CD4-positive, CD25-positive, alpha-beta regulatory T cell (primary cell): ENCODE data around the gene DNASE1. TPM values are rescaled to one million over a fixed set of nuclear protein-coding genes. Genes with fewer than 3 reads are reported as not detected.
"Not testable (repeated sequence)": the region's sequence is repeated elsewhere in the genome, so short reads cannot be mapped to it uniquely, and the experiment has no call there.

Experiments used
- ATAC-seq, 2 donors: fragments of 150-1000 bp; cut with Tn5 transposase; one replicate each; pipeline ENCODE4 v1.10.0; 2021; ENCODE audit warnings: low read depth in 2 of 2, moderate number of reproducible peaks in 2 of 2, moderate library complexity in 1 of 2
- DNase-seq, 3 donors: peaks; one replicate each; pipeline versions ENCODE4 v3.0.0 to v3.0.0-alpha.2; 2012 to 2022; ENCODE audit warnings: mixed read lengths in 1 of 3
- H3K27ac ChIP-seq: one replicate; pipeline ENCODE4 v1.7.0; 2013; ENCODE audit warnings: mild to moderate bottlenecking, low read length; ENCODE audit not compliant: insufficient read depth, poor library complexity, severe bottlenecking
- H3K27me3 ChIP-seq: one replicate; pipeline ENCODE4 v1.7.0; 2013; ENCODE audit warnings: low read length; ENCODE audit not compliant: control insufficient read depth, insufficient read depth
- H3K36me3 ChIP-seq: one replicate; pipeline ENCODE4 v1.7.0; 2013; ENCODE audit warnings: mild to moderate bottlenecking, low read length, moderate library complexity; ENCODE audit not compliant: control insufficient read depth, insufficient read depth
- H3K4me1 ChIP-seq: 2 replicates; pipeline ENCODE4 v1.7.0; 2013; ENCODE audit warnings: mild to moderate bottlenecking, low read length; ENCODE audit not compliant: insufficient read depth, control insufficient read depth, poor library complexity, severe bottlenecking
- H3K4me3 ChIP-seq: one replicate; pipeline ENCODE4 v1.7.0; 2013; ENCODE audit warnings: low read depth, mild to moderate bottlenecking, low read length, moderate library complexity
- H3K9me3 ChIP-seq, 2 experiments: 1 replicate in 1 of 2; 2 replicates in 1 of 2; pipeline ENCODE4 v1.7.0; 2013; ENCODE audit warnings: low read length in 2 of 2, mild to moderate bottlenecking in 1 of 2, moderate library complexity in 1 of 2; ENCODE audit not compliant: control insufficient read depth in 2 of 2
- H3K27ac Mint-ChIP-seq, 3 donors: one replicate each; pipeline ENCODE4 v1.8.0; 2020 to 2022; ENCODE audit warnings: mild to moderate bottlenecking in 3 of 3, mixed read lengths in 3 of 3, moderate library complexity in 2 of 3
- H3K27me3 Mint-ChIP-seq: one replicate; pipeline ENCODE4 v1.8.0; 2022; ENCODE audit warnings: mild to moderate bottlenecking, mixed read lengths
- H3K36me3 Mint-ChIP-seq: one replicate; pipeline ENCODE4 v1.8.0; 2020; ENCODE audit warnings: mixed read lengths
- H3K4me1 Mint-ChIP-seq, 4 donors: one replicate each; pipeline ENCODE4 v1.8.0; 2020 to 2022; ENCODE audit warnings: mixed read lengths in 4 of 4, mild to moderate bottlenecking in 1 of 4
- H3K4me3 Mint-ChIP-seq, 4 donors: one replicate each; pipeline ENCODE4 v1.8.0; 2020 to 2022; ENCODE audit warnings: mild to moderate bottlenecking in 4 of 4, mixed read lengths in 4 of 4, moderate library complexity in 3 of 4
- H3K9me3 Mint-ChIP-seq, 7 donors: one replicate each; pipeline ENCODE4 v1.8.0; 2020 to 2022; ENCODE audit warnings: mixed read lengths in 7 of 7, mild to moderate bottlenecking in 3 of 7, moderate library complexity in 2 of 7
- polyA plus RNA-seq, 4 donors: library from polyadenylated mRNA; unstranded; fragments of 300-500 nt; fragmentation: Illumina TruSeq; gene quantifications; one replicate each; pipeline ENCODE4 v1.2.3, GENCODE V29; 2021
- total RNA-seq: library from RNA; stranded (reverse); gene quantifications from one replicate; pipeline ENCODE4 v1.2.3, GENCODE V29; 2022

DNASE1 gene, protein sequence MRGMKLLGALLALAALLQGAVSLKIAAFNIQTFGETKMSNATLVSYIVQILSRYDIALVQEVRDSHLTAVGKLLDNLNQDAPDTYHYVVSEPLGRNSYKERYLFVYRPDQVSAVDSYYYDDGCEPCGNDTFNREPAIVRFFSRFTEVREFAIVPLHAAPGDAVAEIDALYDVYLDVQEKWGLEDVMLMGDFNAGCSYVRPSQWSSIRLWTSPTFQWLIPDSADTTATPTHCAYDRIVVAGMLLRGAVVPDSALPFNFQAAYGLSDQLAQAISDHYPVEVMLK
- 41.9 TPM for total RNA-seq
- 1 to 10 TPM; 1.6 to 4.0 (median 3.6) TPM for polyA plus RNA-seq

DNA sequence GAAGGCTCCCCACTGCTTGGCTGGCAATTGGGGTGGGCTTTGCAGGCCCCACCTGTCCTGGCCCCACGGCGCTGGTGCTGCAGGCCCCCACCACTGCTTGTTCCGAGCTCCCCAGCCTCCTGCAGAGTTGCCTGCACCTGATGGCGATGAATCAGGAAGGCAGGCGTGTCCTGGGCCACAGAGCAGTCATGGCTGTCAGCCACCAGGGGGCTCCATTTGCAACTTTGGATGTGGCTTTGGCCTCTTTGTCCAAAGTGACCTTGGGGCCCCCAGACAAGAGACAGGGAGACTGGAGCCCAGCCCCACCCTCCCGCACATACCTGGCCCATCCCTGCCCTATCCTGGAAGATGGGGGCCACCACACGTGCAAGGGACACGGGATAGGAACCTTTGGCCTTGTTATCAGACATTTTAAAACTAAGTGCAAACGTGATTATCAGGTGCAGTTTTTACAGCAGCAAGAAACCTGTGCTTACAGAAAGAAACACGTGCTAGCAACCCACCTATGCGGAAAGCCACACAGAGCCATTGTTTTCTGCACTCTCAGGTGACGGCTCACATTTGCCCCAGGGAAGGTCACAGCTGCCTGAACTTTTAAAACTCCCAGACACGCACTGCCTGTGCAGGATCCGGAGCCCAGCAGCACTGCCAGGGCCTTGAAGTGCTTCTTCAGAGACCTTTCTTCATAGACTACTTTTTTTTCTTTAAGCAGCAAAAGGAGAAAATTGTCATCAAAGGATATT is at the start of gene DNASE1:
TSS of gene DNASE1 (plus strand) at position 443 of the 743 bp plus-strand sequence. CDS start 683 bp downstream, outside the sequence.
- ATAC-seq (peak; percentile 62 to 74), DNase-seq (peak; percentile 31 to 67 (median 43))
- H3K4me1 Mint-ChIP-seq = peaks cover 0 to 2% (median under 1%) of the 10 kb centered on the region in 4 donors
- Histone ChIP-seq H3K9me3 (no peaks in the 10 kb centered on the region), H3K27me3 (no peaks in the 10 kb centered on the region), H3K27ac (no peak within 1 kb of the TSS), H3K4me3 (no peak within 1 kb of the TSS), H3K4me1 (no peaks in the 10 kb centered on the region), H3K36me3 (peaks cover 41% of the 10 kb centered on the region)
- peaks cover 22% of the 10 kb centered on the region for H3K36me3 Mint-ChIP-seq
- peak within 1 kb of the TSS in 2 of 3 donors; percentile 15 to 51 for H3K27ac Mint-ChIP-seq
- no peaks in the 10 kb centered on the region for H3K9me3 Mint-ChIP-seq
- no peak within 1 kb of the TSS for H3K4me3 Mint-ChIP-seq
- no peaks in the 10 kb centered on the region for H3K27me3 Mint-ChIP-seq

GRCh38 chr16:3606441-3606840 is 48.0 kb upstream of the DNASE1 start:
- H3K27ac Mint-ChIP-seq = no peak overlapping the region

DNA sequence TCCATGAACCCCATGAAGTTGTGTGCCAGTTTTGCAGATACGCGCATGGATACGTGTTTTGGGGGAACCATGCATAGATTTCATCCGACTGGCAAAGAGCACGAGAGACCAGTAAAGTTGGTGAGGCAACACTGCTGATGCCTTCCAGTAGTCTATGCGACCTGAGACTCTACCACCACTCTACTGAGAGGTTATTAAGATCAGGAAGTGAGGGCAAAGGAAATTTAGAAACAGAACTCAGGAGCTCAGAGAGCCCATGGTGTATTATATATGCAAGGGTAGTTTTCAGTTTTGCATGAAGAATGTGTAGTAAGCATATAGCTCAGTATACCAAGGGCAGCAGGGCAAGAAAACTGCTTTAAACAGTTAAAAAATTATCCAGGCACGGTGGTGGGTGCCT is 47.3 kb upstream of the DNASE1 start:
- H3K4me3 Mint-ChIP-seq = peak overlapping the region in 2 of 4 donors; percentile 14 to 61
- Histone ChIP-seq H3K4me3 (no peak overlapping the region), H3K27ac (no peak overlapping the region), H3K27me3 (no peaks in the 10 kb centered on the region), H3K36me3 (peaks cover 7% of the 10 kb centered on the region), H3K9me3 (no peaks in the 10 kb centered on the region), H3K4me1 (peaks cover 12% of the 10 kb centered on the region)
- no peak for DNase-seq
- no peak for ATAC-seq
- peaks cover 10% of the 10 kb centered on the region for H3K36me3 Mint-ChIP-seq
- peaks cover 0 to 1% (median 0%) of the 10 kb centered on the region in 7 donors for H3K9me3 Mint-ChIP-seq
- H3K27ac Mint-ChIP-seq = no peak overlapping the region
- H3K27me3 Mint-ChIP-seq = no peaks in the 10 kb centered on the region
- H3K4me1 Mint-ChIP-seq = peaks cover 10 to 28% (median 19%) of the 10 kb centered on the region in 4 donors

More at GRCh38 chr16:3606441-3606840, 48.0 kb upstream of the DNASE1 start:
- peaks cover 8% of the 10 kb centered on the region for H3K36me3 ChIP-seq
- H3K4me1 ChIP-seq = peaks cover 7% of the 10 kb centered on the region
- H3K27ac ChIP-seq = no peak overlapping the region
- no peaks in the 10 kb centered on the region for H3K27me3 ChIP-seq
- Mint-ChIP-seq H3K27me3 (no peaks in the 10 kb centered on the region), H3K4me3 (no peak overlapping the region), H3K4me1 (peaks cover 10 to 23% (median 16%) of the 10 kb centered on the region in 4 donors), H3K36me3 (peaks cover 11% of the 10 kb centered on the region), H3K9me3 (no peaks in the 10 kb centered on the region)
- no peak overlapping the region for H3K4me3 ChIP-seq
- H3K9me3 ChIP-seq = no peaks in the 10 kb centered on the region
- DNase-seq = no peak
- no peak for ATAC-seq

DNA sequence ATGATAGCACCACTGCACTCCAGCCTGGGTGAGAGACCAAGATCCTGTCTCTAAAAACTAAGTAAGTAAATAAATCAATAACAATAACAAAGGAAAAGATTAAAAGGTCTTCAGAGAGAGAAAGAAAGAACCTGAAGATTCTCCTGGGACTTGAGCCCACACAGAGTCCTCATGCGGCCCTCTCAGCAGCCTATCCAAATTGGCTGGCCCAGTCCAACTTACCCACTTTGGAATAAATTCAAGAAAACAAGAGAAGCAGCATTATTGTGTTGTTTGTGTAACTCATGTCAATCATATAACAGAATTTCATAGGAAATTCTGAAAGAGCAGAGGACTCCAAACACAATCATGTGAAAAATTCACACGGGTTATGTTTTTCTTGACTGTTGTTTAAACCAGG is 46.9 kb upstream of the DNASE1 start:
- DNase-seq (no peak), ATAC-seq (no peak)
- peaks cover 10 to 32% (median 19%) of the 10 kb centered on the region in 4 donors for H3K4me1 Mint-ChIP-seq
- H3K4me3 ChIP-seq = no peak overlapping the region
- no peak overlapping the region for H3K27ac Mint-ChIP-seq
- H3K36me3 Mint-ChIP-seq = peaks cover 10% of the 10 kb centered on the region
- no peaks in the 10 kb centered on the region for H3K9me3 ChIP-seq
- H3K27me3 ChIP-seq = no peaks in the 10 kb centered on the region
- H3K4me1 ChIP-seq = peaks cover 17% of the 10 kb centered on the region
- H3K4me3 Mint-ChIP-seq = peak overlapping the region in 2 of 4 donors; percentile 14 to 61
- H3K27ac ChIP-seq = no peak overlapping the region
- peaks cover 2% of the 10 kb centered on the region for H3K36me3 ChIP-seq
- no peaks in the 10 kb centered on the region for H3K27me3 Mint-ChIP-seq
- H3K9me3 Mint-ChIP-seq = peaks cover 0 to 1% (median 0%) of the 10 kb centered on the region in 7 donors

DNA sequence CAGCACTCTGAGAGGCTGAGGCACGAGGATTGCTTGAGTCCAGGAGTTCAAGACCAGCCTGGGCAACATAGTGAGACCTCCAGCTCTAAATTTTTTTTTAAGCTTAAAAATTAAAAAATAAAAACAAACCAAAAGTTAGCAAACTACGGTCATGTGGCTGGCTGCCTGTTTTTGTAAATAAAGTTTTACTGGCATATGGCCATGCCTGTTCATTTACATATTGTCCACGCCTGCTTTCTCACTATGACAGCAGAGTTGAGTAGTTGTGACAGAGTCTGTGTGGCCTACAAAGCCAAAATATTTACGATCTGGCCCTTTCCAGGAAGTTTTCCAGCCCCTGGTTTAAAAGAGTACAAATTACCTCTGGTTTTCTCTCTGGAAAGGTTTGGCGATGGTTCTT is 46.4 kb upstream of the DNASE1 start:
- Histone ChIP-seq H3K9me3 (no peaks in the 10 kb centered on the region), H3K27me3 (no peaks in the 10 kb centered on the region), H3K4me3 (no peak overlapping the region), H3K4me1 (peaks cover 21% of the 10 kb centered on the region), H3K36me3 (no peaks in the 10 kb centered on the region), H3K27ac (no peak overlapping the region)
- Mint-ChIP-seq H3K27ac (no peak overlapping the region), H3K36me3 (peaks cover 10% of the 10 kb centered on the region), H3K4me3 (no peak overlapping the region), H3K27me3 (no peaks in the 10 kb centered on the region), H3K4me1 (peaks cover 10 to 36% (median 23%) of the 10 kb centered on the region in 4 donors), H3K9me3 (peaks cover 0 to 1% (median 0%) of the 10 kb centered on the region in 7 donors)
- no peak for ATAC-seq
- no peak for DNase-seq

GRCh38 chr16:3608976-3609375 is 45.5 kb upstream of the DNASE1 start:
- peaks cover 28% of the 10 kb centered on the region for H3K4me1 ChIP-seq
- H3K27ac ChIP-seq, DNase-seq, ATAC-seq, H3K27me3 ChIP-seq, H3K9me3 Mint-ChIP-seq, H3K36me3 ChIP-seq, H3K36me3 Mint-ChIP-seq, H3K27me3 Mint-ChIP-seq, H3K4me3 ChIP-seq, H3K9me3 ChIP-seq: not testable (repeated sequence)
- Mint-ChIP-seq H3K27ac (peak overlapping the region in 2 of 3 donors; percentile 7 to 38), H3K4me1 (peaks cover 10 to 44% (median 30%) of the 10 kb centered on the region in 4 donors), H3K4me3 (peak overlapping the region in 2 of 4 donors; percentile 76 to 98)

DNA sequence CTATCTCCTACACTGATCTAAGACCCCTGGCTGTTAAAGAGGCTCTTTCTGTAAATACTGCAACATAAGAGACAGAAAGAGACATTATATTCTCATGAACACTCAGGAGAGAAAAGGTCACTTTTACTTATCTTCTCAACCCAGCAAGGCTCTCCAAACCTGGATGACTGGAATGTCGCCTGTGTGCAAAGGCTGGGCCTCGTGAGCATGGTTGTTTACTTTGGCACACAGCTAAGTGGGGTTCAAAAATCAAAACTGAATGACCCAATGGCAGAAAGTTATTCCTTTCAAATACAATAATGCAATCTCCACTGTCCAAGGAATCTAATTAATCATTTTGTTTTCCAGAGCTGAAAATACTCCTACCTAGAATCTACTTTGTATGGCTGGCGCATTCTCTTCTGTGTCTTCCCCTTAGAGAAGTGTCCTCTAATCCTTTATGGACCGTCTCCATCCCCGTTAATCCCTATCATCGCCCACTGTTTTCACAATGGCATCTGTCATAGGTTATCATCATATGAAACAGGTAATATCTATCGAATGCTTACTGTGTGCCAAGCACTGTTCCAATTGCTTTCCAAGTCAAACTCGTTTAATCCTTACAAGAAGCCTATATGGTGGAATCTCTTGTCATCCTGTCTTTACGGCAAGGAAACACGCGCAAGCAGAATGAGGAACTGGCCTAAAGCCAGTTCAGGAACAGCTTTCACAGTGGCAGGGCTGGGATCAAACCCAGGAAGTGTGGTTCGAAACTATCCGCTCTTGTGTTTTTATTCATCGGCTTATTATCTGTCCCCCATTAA is 44.4 kb upstream of the DNASE1 start:
- peak overlapping the region; percentile 94 to 100 (median 99) for H3K4me3 Mint-ChIP-seq
- peaks cover 12 to 54% (median 39%) of the 10 kb centered on the region in 4 donors for H3K4me1 Mint-ChIP-seq
- peaks cover 0 to 1% (median 0%) of the 10 kb centered on the region in 7 donors for H3K9me3 Mint-ChIP-seq
- peaks cover 16% of the 10 kb centered on the region for H3K36me3 Mint-ChIP-seq
- Histone ChIP-seq H3K27me3 (no peaks in the 10 kb centered on the region), H3K4me3 (peak overlapping the region; percentile 86), H3K36me3 (no peaks in the 10 kb centered on the region), H3K27ac (peak overlapping the region; percentile 87), H3K4me1 (peaks cover 28% of the 10 kb centered on the region), H3K9me3 (no peaks in the 10 kb centered on the region)
- ATAC-seq = no peak
- peak overlapping the region in 2 of 3 donors; percentile 90 to 98 for H3K27ac Mint-ChIP-seq
- no peaks in the 10 kb centered on the region for H3K27me3 Mint-ChIP-seq
- no peak for DNase-seq
